H1 (cell line): ENCODE data around the gene EVPL.

Source experiments
- CBX5 ChIP-seq: fragments of 300-800, 300-1000 bp; sonication (generic); IDR thresholded peaks from 2 replicates; pipeline ENCODE4 v1.7.1; 2016; ENCODE audit warnings: antibody characterized with exemption, low read length, low read depth
- CHD2 ChIP-seq: IDR thresholded peaks from 2 replicates; pipeline ENCODE4 v1.6.1; 2012; ENCODE audit warnings: low read length, improper control_type of control experiment
- GABPA ChIP-seq: IDR thresholded peaks from 2 replicates; pipeline ENCODE4 v1.6.1; 2011; ENCODE audit warnings: mild to moderate bottlenecking, low read length, moderate library complexity, borderline replicate concordance; ENCODE audit not compliant: insufficient read depth
- HDAC6 ChIP-seq: IDR thresholded peaks from one replicate; pipeline ENCODE4 v1.7.1; 2012; ENCODE audit warnings: low read depth, mild to moderate bottlenecking, inconsistent platforms, low read length, moderate library complexity
- NRF1 ChIP-seq: IDR thresholded peaks from 2 replicates; pipeline ENCODE4 v1.6.1; 2011; ENCODE audit warnings: mild to moderate bottlenecking, low read depth, low read length, improper control_type of control experiment
- POLR2A ChIP-seq, 2 experiments: IDR thresholded peaks; 1 replicate in 1 of 2; 2 replicates in 1 of 2; pipeline ENCODE4 v1.6.1; 2011; ENCODE audit warnings: low read depth in 2 of 2, low read length in 2 of 2, mild to moderate bottlenecking in 2 of 2; ENCODE audit errors: control extremely low read depth in 1 of 2
- RAD21 ChIP-seq, 2 experiments: IDR thresholded peaks in 1 of 2; conservative IDR thresholded peaks in 1 of 2; 2 replicates each; pipeline ENCODE4 v1.6.1; 2011; ENCODE audit warnings: low read depth in 2 of 2, low read length in 2 of 2, improper control_type of control experiment in 1 of 2, inconsistent platforms in 1 of 2, mild to moderate bottlenecking in 1 of 2, moderate library complexity in 1 of 2
- SIRT6 ChIP-seq: IDR thresholded peaks from one replicate; pipeline ENCODE4 v1.7.1; 2012; ENCODE audit warnings: low read length, inconsistent platforms
- SRF ChIP-seq: IDR thresholded peaks from 2 replicates; pipeline ENCODE4 v1.6.1; 2011; ENCODE audit warnings: mild to moderate bottlenecking, low read depth, low read length, moderate library complexity
- TCF12 ChIP-seq: IDR thresholded peaks from 2 replicates; pipeline ENCODE4 v1.6.1; 2011; ENCODE audit warnings: low read depth, mild to moderate bottlenecking, low read length
- YY1 ChIP-seq: IDR thresholded peaks from 2 replicates; pipeline ENCODE4 v1.6.1; 2011; ENCODE audit warnings: low read depth, mild to moderate bottlenecking, low read length
- TF ChIP-seq, protein P1 (sequence below), 3 experiments: IDR thresholded peaks; 1 replicate in 2 of 3; 2 replicates in 1 of 3; pipeline versions ENCODE4 v1.5.1 to v1.6.1; 2011; ENCODE audit warnings: low read length in 3 of 3, mild to moderate bottlenecking in 3 of 3, inconsistent platforms in 2 of 3, low read depth in 1 of 3, moderate library complexity in 1 of 3; ENCODE audit not compliant: insufficient read depth in 1 of 3; ENCODE audit errors: control extremely low read depth in 1 of 3
- TF ChIP-seq, protein P2 (sequence below): IDR thresholded peaks from 2 replicates; pipeline ENCODE4 v1.6.1; 2012; ENCODE audit warnings: inconsistent platforms

DNA sequence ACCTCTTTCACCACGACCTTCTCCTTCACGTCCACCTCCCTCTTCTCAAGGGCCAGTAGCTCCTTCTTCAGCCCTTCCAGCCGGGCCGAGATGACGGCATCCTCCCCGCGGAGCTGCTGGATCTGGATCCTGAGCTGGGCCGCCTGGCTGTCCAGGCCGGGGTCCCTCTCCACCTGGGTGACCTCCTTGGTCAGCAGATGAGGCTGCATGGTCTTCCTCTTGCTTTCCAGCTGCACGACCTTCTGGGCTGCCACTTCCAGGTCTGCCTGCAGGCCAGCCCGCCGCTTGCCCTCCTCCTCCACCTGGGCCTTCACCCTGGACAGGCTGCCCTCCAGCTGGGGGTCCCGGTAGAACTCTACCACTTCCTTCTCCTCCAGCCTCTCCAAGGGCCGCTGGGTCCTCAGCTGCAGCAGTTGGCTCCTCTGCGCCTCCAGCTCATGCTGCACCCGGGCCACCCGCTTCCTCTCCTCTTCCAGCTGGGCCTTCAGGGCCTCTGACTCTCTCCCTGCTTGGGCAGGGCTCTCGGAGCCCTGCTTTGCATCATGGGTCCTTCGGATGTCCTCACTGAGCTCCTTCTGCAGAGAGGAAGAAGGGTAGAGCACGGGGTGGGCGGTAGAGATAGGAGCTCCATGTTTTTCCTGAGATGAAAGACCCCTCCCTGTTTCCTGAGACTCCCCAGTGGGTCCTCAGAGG is 17.0 kb downstream of the EVPL start:
- TF ChIP-seq, protein P1, sequence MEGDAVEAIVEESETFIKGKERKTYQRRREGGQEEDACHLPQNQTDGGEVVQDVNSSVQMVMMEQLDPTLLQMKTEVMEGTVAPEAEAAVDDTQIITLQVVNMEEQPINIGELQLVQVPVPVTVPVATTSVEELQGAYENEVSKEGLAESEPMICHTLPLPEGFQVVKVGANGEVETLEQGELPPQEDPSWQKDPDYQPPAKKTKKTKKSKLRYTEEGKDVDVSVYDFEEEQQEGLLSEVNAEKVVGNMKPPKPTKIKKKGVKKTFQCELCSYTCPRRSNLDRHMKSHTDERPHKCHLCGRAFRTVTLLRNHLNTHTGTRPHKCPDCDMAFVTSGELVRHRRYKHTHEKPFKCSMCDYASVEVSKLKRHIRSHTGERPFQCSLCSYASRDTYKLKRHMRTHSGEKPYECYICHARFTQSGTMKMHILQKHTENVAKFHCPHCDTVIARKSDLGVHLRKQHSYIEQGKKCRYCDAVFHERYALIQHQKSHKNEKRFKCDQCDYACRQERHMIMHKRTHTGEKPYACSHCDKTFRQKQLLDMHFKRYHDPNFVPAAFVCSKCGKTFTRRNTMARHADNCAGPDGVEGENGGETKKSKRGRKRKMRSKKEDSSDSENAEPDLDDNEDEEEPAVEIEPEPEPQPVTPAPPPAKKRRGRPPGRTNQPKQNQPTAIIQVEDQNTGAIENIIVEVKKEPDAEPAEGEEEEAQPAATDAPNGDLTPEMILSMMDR (IDR thresholded peaks at IDR 0.05; ENCODE audit: control extremely low read depth in 1 of 3, insufficient read depth in 1 of 3, low read depth in 1 of 3, low read length in 3 of 3) = no peak
- no peak for TF ChIP-seq RAD21 (IDR thresholded peaks at IDR 0.05 in 1 of 2, conservative IDR thresholded peaks at IDR 0.05 in 1 of 2; ENCODE audit: low read depth in 2 of 2, low read length in 2 of 2)
- no peak for TF ChIP-seq GABPA
- TF ChIP-seq TCF12 = no peak
- no peak for TF ChIP-seq SRF
- no peak for TF ChIP-seq SIRT6
- TF ChIP-seq, protein P2, sequence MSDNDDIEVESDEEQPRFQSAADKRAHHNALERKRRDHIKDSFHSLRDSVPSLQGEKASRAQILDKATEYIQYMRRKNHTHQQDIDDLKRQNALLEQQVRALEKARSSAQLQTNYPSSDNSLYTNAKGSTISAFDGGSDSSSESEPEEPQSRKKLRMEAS = no peak
- TF ChIP-seq HDAC6 = no peak
- no peak for TF ChIP-seq YY1
- TF ChIP-seq POLR2A (IDR thresholded peaks at IDR 0.05; ENCODE audit: control extremely low read depth in 1 of 2, low read depth in 2 of 2, low read length in 2 of 2) = no peak
- TF ChIP-seq NRF1 = no peak
- TF ChIP-seq CBX5 = no peak
- TF ChIP-seq CHD2 = no peak
